Astrocyte of the spinal cord (primary cell): ENCODE measurements around the gene CDK6.

Experiments used
- DNase-seq: peaks from one replicate; pipeline ENCODE4 v3.0.0; 2011; ENCODE audit warnings: low read depth, low spot score
- H3K4me3 ChIP-seq: 2 replicates; pipeline ENCODE4 v1.5.1; 2011; ENCODE audit warnings: low read depth, mild to moderate bottlenecking, low read length, moderate library complexity
- CTCF ChIP-seq: IDR thresholded peaks from 2 replicates; pipeline ENCODE4 v1.5.1; 2012; ENCODE audit warnings: low read depth, mild to moderate bottlenecking, low read length, inconsistent platforms
- in situ Hi-C: cut with HindIII; loops from 2 replicates; pipeline ENCODE4 v1.10.0; 2017; ENCODE audit warnings: low sequenced_read_pairs

The CDK6 gene

DNA sequence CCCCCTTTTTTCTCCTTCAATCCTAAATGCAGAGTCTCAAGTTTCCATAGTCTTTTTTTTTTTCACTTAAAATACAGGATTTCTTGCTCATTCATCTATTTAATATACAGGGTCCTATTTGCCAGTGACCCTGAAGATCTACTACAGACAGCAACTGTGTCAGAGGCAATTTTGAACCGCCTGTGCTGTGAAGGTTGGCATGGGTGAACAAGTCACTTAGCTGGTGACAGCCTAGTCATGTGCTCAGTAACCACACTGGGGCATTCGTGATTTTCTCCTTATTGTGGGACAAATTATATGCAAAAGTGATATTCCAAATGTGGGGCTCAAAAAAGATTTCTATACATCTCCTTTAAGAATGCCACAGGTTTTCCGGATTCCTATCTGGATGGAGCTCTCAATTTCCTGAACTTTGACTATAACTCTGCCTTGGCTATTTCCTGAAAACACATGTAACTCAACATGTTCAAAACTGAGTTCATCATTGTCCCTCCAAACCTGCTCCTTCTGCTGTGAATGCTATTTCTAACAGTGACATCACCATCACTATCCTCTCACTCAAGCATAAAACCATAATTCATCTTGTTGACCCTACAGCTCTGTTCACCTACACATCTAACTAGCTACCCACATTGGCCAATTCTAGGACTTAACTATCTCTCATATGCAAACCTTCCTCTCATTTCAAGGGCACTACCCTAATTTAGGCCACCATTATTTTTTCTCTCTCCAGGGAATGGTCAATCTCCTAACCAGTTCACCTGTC, 36.7 kb downstream of the CDK6 start:
- DNase-seq: no peak
- in situ Hi-C loops: no loop called here
- TF ChIP-seq CTCF: no peak
- H3K4me3 ChIP-seq: no peak overlapping the region

DNA sequence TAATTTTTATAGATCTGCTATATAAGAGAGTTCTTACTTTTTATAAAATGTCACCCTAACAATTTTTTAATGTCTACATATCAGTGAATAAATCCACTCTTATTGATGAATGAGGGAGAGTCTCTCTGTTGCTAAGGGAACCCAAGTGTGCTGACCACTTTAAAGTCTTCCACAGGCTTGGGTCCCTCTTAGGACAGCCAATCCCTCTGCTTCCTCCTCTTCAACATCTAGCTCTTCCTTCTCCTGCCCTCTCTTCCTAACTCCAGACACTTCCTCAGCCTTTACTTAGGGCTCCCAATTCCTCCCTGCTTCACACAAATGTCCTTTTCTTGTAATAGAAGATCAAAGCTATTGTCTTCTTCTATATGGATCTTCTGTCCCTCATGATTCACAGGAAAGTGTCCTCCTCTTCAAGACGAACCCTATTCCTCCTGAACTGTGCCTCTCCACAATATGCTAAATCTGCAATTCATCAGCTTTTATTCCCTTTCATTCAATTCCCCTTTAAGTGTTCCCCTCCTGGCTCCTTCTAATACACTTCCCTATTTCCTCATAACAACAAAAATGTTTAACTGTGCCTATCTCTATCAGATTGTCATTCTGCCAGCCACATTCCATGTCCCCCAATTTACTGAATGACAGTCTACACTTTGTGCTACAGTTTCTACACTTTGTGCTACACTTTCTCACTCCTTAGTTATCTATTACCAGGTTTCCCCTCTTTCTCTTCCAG, 37.7 kb downstream of the CDK6 start:
- H3K4me3 ChIP-seq: no peak overlapping the region
- no peak for TF ChIP-seq CTCF
- in situ Hi-C loops: no loop called here
- no peak for DNase-seq

GRCh38 chr7:92797693-92798092, 38.7 kb downstream of the CDK6 start:
- in situ Hi-C loops: no loop called here
- H3K4me3 ChIP-seq: no peak overlapping the region
- no peak for TF ChIP-seq CTCF
- no peak for DNase-seq

DNA sequence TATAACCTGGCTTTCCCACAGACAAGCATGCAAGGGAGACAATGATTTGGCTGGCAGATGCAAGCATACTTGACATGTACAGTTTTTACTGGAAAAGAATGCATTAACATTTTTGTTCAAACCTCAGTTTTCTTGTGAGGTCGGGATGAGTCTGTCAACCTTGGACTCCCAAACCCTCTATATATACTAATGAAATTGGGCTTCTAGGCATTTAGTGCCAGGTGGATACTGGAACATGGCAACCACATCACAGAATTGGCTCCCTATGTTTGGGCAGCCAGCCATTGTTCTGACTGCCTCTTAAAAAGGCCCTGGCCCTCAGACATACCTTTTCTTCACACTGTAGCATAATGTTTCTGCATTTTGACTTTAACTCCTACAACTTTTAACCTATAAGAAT, 39.1 kb downstream of the CDK6 start:
- DNase-seq: peak; percentile 45
- TF ChIP-seq CTCF: no peak
- in situ Hi-C loops: no loop called here
- no peak overlapping the region for H3K4me3 ChIP-seq

- DNase-seq: no peak
- in situ Hi-C loops: no loop called here
- no peak overlapping the region for H3K4me3 ChIP-seq
- TF ChIP-seq CTCF: no peak
Measured at GRCh38 chr7:92794831-92795230, 41.5 kb downstream of the CDK6 start.

GRCh38 chr7:92794391-92794790, 42.0 kb downstream of the CDK6 start:
- no peak for TF ChIP-seq CTCF
- in situ Hi-C loops: no loop called here

More at GRCh38 chr7:92794391-92794790, 42.0 kb downstream of the CDK6 start:
- no peak for DNase-seq
- H3K4me3 ChIP-seq: no peak overlapping the region
